HepG2 (cell line): Measurements from ENCODE around the gene FEM1C. TPM values are rescaled to one million over a fixed set of nuclear protein-coding genes. Genes with fewer than 3 reads are reported as not detected.

Source experiments
- ATAC-seq: fragments of 200-7000 bp; cut with Tn5 transposase; 3 replicates; pipeline ENCODE4 v1.9.1; 2020; ENCODE audit warnings: mild to moderate bottlenecking, moderate library complexity
- BruUV-seq: library from RNA; stranded (reverse); fragments of 400-500 nt; replicated peaks from 2 replicates; lab custom pipeline; 2021; lab: Mats Ljungman, UMichigan
- CTCF ChIA-PET: fragments of 300-600 bp; formaldehyde crosslinking; extraction: SDS; loops from one replicate; lab custom pipeline; 2021; ENCODE audit warnings: low total read pairs, inconsistent platforms, low intra/inter-chr PET ratio; lab: Yijun Ruan, JAX
- POLR2A ChIA-PET: fragments of 350-600 bp; sonication (Branson Sonifier 250); formaldehyde crosslinking; loops from one replicate; lab custom pipeline; 2020; ENCODE audit warnings: antibody characterized with exemption, inconsistent platforms; lab: Yijun Ruan, JAX
- DNase-seq: peaks from one replicate; pipeline ENCODE4 v3.0.0-alpha.2; 2015; ENCODE audit warnings: low spot score
- FAIRE-seq: peaks from 3 replicates; lab custom pipeline; 2011; peaks lifted over from hg19 to GRCh38; lab: Jason Lieb, UNC
- H2AFZ ChIP-seq: one replicate; pipeline ENCODE4 v1.6.1; 2011; ENCODE audit warnings: low read length, inconsistent platforms
- H3K27ac ChIP-seq: fragments of 300-600 bp; 3 replicates; pipeline ENCODE4 v1.8.0; 2011; ENCODE audit warnings: mixed run types, mild to moderate bottlenecking, mixed read lengths, low read length, inconsistent platforms; ENCODE audit not compliant: insufficient read depth; ENCODE audit errors: extremely low read length
- H3K27me3 ChIP-seq, 2 experiments: fragments of 200-600 bp in 1 of 2; 2 replicates in 1 of 2; 3 replicates in 1 of 2; pipeline versions ENCODE4 v1.6.0 to v1.8.0; 2011; ENCODE audit warnings: low read length in 2 of 2, mild to moderate bottlenecking in 2 of 2, moderate library complexity in 2 of 2, inconsistent platforms in 1 of 2; ENCODE audit not compliant: insufficient read depth in 2 of 2, control insufficient read depth in 1 of 2
- H3K36me3 ChIP-seq, 2 experiments: fragments of 200-600 bp in 1 of 2; replicated peaks in 1 of 2; 2 replicates in 1 of 2; 3 replicates in 1 of 2; pipeline versions ENCODE4 v1.5.1 to v1.8.0; 2011; ENCODE audit warnings: low read length in 2 of 2, inconsistent platforms in 1 of 2; ENCODE audit not compliant: insufficient read depth in 2 of 2, control insufficient read depth in 1 of 2
- H3K4me1 ChIP-seq: 2 replicates; pipeline ENCODE4 v1.5.1; 2012; ENCODE audit warnings: low read length, inconsistent platforms; ENCODE audit not compliant: insufficient read depth
- H3K4me2 ChIP-seq: 2 replicates; pipeline ENCODE4 v1.6.0; 2011; ENCODE audit warnings: low read depth, low read length, inconsistent platforms
- H3K4me3 ChIP-seq, 3 experiments: fragments of 200-600 bp in 1 of 3; sonication (generic), shearing (Covaris generic) in 1 of 3; replicated peaks in 1 of 3; 2 replicates each; pipeline ENCODE4 v1.5.1; 2011 to 2016; ENCODE audit warnings: low read length in 3 of 3, inconsistent platforms in 2 of 3, low read depth in 2 of 3, mild to moderate bottlenecking in 2 of 3, control low read depth in 1 of 3, mixed read lengths in 1 of 3; ENCODE audit not compliant: insufficient read depth in 1 of 3
- H3K79me2 ChIP-seq: one replicate; pipeline ENCODE4 v1.6.1; 2011; ENCODE audit warnings: low read length, inconsistent platforms; ENCODE audit not compliant: insufficient read depth
- H3K9ac ChIP-seq: 2 replicates; pipeline ENCODE4 v1.6.0; 2011; ENCODE audit warnings: mild to moderate bottlenecking, low read depth, low read length, inconsistent platforms; ENCODE audit not compliant: insufficient read depth
- H3K9me3 ChIP-seq: 2 replicates; pipeline ENCODE4 v1.5.1; 2012; ENCODE audit warnings: mild to moderate bottlenecking, low read length
- H4K20me1 ChIP-seq: 2 replicates; pipeline ENCODE4 v1.6.0; 2011; ENCODE audit warnings: inconsistent platforms, mild to moderate bottlenecking, low read length, moderate library complexity; ENCODE audit not compliant: insufficient read depth
- ELF1 ChIP-seq: sonication (generic); formaldehyde crosslinking; IDR thresholded peaks from 2 replicates; pipeline ENCODE4 v1.4.0; 2020; ENCODE audit warnings: missing genetic modification reagents
- HDAC1 ChIP-seq: sonication (generic); formaldehyde crosslinking; IDR thresholded peaks from 2 replicates; pipeline ENCODE4 v1.5.1; 2020; ENCODE audit warnings: mild to moderate bottlenecking, missing genetic modification reagents
- HMGA1 ChIP-seq: sonication (generic); formaldehyde crosslinking; conservative IDR thresholded peaks from 2 replicates; pipeline ENCODE4 v1.4.0; 2020; ENCODE audit warnings: missing genetic modification reagents
- IRF9 ChIP-seq: sonication (generic); formaldehyde crosslinking; IDR thresholded peaks from 2 replicates; pipeline ENCODE4 v1.8.0; 2022; ENCODE audit warnings: missing genetic modification reagents, mild to moderate bottlenecking, borderline replicate concordance
- JUNB ChIP-seq: sonication (generic); formaldehyde crosslinking; IDR thresholded peaks from 2 replicates; pipeline ENCODE4 v1.8.0; 2022; ENCODE audit warnings: missing genetic modification reagents, mild to moderate bottlenecking, borderline replicate concordance
- KLF13 ChIP-seq: sonication (generic); formaldehyde crosslinking; IDR thresholded peaks from 2 replicates; pipeline ENCODE4 v1.4.0; 2020; ENCODE audit warnings: mild to moderate bottlenecking, missing genetic modification reagents
- MYC ChIP-seq: sonication (generic); formaldehyde crosslinking; IDR thresholded peaks from 2 replicates; pipeline ENCODE4 v1.9.0; 2021; ENCODE audit warnings: missing genetic modification reagents, borderline replicate concordance
- TAF1 ChIP-seq: sonication (generic); formaldehyde crosslinking; IDR thresholded peaks from 2 replicates; pipeline ENCODE4 v1.4.0; 2020; ENCODE audit warnings: missing genetic modification reagents
- ZNF329 ChIP-seq: sonication (generic); formaldehyde crosslinking; IDR thresholded peaks from 2 replicates; pipeline ENCODE4 v1.9.0; 2021; ENCODE audit warnings: low read depth, mild to moderate bottlenecking, missing genetic modification reagents
- ZNF556 ChIP-seq: sonication (generic); formaldehyde crosslinking; IDR thresholded peaks from 2 replicates; pipeline ENCODE4 v1.4.0; 2020; ENCODE audit warnings: mild to moderate bottlenecking, missing genetic modification reagents, borderline replicate concordance
- ZSCAN25 ChIP-seq: sonication (generic); formaldehyde crosslinking; IDR thresholded peaks from 2 replicates; pipeline ENCODE4 v1.8.0; 2022; ENCODE audit warnings: mild to moderate bottlenecking, missing genetic modification reagents
- WGBS: methylation state at CpG from one replicate; pipeline ENCODE4 v1.1.6; 2017; ENCODE audit warnings: low lambda C conversion rate; 5-methylcytosine and 5-hydroxymethylcytosine counted together
- in situ Hi-C: cut with HindIII; loops from 2 replicates; pipeline ENCODE4 v1.10.0; 2017; ENCODE audit warnings: low pct_unique_long_range_greater_than_20kb; ENCODE audit not compliant: extremely low pct_ligation_motif_present
- intact Hi-C: fragments of 100-400 bp; cut with micrococcal nuclease; formaldehyde crosslinking; loops from one replicate; pipeline ENCODE4 v1.10.0; 2022; ENCODE audit not compliant: unreplicated experiment
- polyA plus RNA-seq, 8 experiments: library from polyadenylated mRNA; depleted of rRNA in 3 of 8; stranded (reverse) in 7 of 8; unstranded in 1 of 8; fragments of >200 nt; fragmentation: Illumina TruSeq in 4 of 8; extraction: Trizol in 4 of 8; gene quantifications; 2 replicates each; pipeline versions ENCODE4 v1.2.1 to v1.2.3, GENCODE V29; 2011 to 2016; ENCODE audit warnings: low read depth in 4 of 8, missing spikeins in 1 of 8, mixed read lengths in 1 of 8; ENCODE audit not compliant: insufficient read depth in 1 of 8
- total RNA-seq, 5 experiments: library from RNA; depleted of rRNA; stranded (reverse); fragments of >200 nt; fragmentation: Illumina TruSeq; extraction: Trizol; gene quantifications; 2 replicates each; pipeline ENCODE4 v1.2.3, GENCODE V29; 2016; ENCODE audit warnings: low read depth in 1 of 5

The FEM1C gene
- total and polyA plus RNA-seq, 2 of the 13 experiments (the other 11 are each of a cell fraction or from before 2014, with no cell fraction given): 5.5 to 8.3 TPM

- DNase-seq (no peak), FAIRE-seq (no peak), ATAC-seq (no peak)
- intact Hi-C loops: no loop called here
- H3K4me2 ChIP-seq: no peak overlapping the region
- H3K4me1 ChIP-seq: no peaks in the 10 kb centered on the region
- H4K20me1 ChIP-seq: no peaks in the 10 kb centered on the region
- ChIA-PET POLR2A (no interaction called here), CTCF (no interaction called here)
- no peak overlapping the region for H2AFZ ChIP-seq
- H3K27ac ChIP-seq: no peak overlapping the region
- no peak overlapping the region for H3K9ac ChIP-seq
- H3K36me3 ChIP-seq: no peaks in the 10 kb centered on the region
- no peak for TF ChIP-seq ZSCAN25
- TF ChIP-seq ZNF329: no peak
- TF ChIP-seq IRF9 (CRISPR knock-in tag): no peak
- TF ChIP-seq HDAC1 (CRISPR knock-in tag): no peak
- in situ Hi-C loops: no loop called here
- no peaks in the 10 kb centered on the region for H3K9me3 ChIP-seq
- H3K27me3 ChIP-seq: peaks cover 0 to 3% of the 10 kb centered on the region in 2 experiments; a peak in 2 of 5 replicates
- H3K4me3 ChIP-seq: no peak overlapping the region
- no TSS peak for BruUV-seq
- 5% methylated on average over 3 of the region's 3 CpGs for WGBS
- no peaks in the 10 kb centered on the region for H3K79me2 ChIP-seq
Measured at GRCh38 chr5:115578657-115579056, 34.1 kb upstream of the FEM1C start.

GRCh38 chr5:115577741-115578140 is 33.2 kb upstream of the FEM1C start:
- no peaks in the 10 kb centered on the region for H3K9me3 ChIP-seq
- CTCF ChIA-PET: no interaction called here
- no peaks in the 10 kb centered on the region for H4K20me1 ChIP-seq
- DNase-seq (no peak), ATAC-seq (no peak), FAIRE-seq (no peak)
- H3K36me3 ChIP-seq: no peaks in the 10 kb centered on the region
- no peak overlapping the region for H3K9ac ChIP-seq
- 26% methylated on average over 6 of the region's 6 CpGs for WGBS
- no peaks in the 10 kb centered on the region for H3K4me1 ChIP-seq
- BruUV-seq: no TSS peak
- no peak overlapping the region for H3K27ac ChIP-seq
- in situ Hi-C loops: no loop called here
- H3K79me2 ChIP-seq: no peaks in the 10 kb centered on the region
- H3K4me3 ChIP-seq: no peak overlapping the region
- TF ChIP-seq JUNB (CRISPR knock-in tag) (no peak), MYC (CRISPR knock-in tag) (no peak), TAF1 (CRISPR knock-in tag) (no peak), HMGA1 (CRISPR knock-in tag) (no peak), KLF13 (no peak), ZNF556 (CRISPR knock-in tag) (no peak), ELF1 (no peak)
- no peak overlapping the region for H3K4me2 ChIP-seq
- POLR2A ChIA-PET: no interaction called here
- no peak overlapping the region for H2AFZ ChIP-seq
- peaks cover 0 to 3% of the 10 kb centered on the region in 2 experiments; a peak in 2 of 5 replicates for H3K27me3 ChIP-seq
- intact Hi-C loops: no loop called here
